ENCODE data around the gene ATF6B. TPM values are rescaled to one million over a fixed set of nuclear protein-coding genes. Genes with fewer than 3 reads are reported as not detected.

ATF6B gene
- total and polyA plus RNA-seq, 2 of the 8 experiments (the other 6 are each of a cell fraction or from before 2014, with no cell fraction given), result 38.1 to 42.2 TPM

DNA sequence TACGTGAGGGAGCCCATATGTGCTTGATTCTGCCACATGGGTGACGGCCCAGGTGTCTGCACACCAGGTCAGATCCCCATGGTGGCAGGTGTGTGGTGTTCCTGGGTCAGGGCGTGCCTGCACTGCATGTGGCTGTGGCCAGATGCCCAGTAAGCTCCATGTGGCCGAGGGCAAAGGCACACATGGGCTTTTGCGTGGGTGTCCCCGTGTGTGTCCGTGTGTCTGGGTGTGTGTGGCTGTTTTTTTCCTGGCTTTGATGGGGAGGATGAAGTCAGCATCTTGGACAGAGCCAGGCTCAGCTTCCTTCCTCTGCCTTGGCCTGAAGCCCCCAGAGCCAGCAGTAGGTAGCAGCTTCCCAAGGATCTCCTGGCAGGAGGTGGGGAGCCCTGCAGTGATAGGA is 17.4 kb downstream of the ATF6B start (continued):
- TF ChIP-seq, protein P1, sequence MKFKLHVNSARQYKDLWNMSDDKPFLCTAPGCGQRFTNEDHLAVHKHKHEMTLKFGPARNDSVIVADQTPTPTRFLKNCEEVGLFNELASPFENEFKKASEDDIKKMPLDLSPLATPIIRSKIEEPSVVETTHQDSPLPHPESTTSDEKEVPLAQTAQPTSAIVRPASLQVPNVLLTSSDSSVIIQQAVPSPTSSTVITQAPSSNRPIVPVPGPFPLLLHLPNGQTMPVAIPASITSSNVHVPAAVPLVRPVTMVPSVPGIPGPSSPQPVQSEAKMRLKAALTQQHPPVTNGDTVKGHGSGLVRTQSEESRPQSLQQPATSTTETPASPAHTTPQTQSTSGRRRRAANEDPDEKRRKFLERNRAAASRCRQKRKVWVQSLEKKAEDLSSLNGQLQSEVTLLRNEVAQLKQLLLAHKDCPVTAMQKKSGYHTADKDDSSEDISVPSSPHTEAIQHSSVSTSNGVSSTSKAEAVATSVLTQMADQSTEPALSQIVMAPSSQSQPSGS (IDR thresholded peaks at IDR 0.05; ENCODE audit: low read length), result no peak
- TF ChIP-seq TEAD4 (IDR thresholded peaks at IDR 0.05; ENCODE audit: low read depth, low read length), result no peak
- TF ChIP-seq SAP30 (IDR thresholded peaks at IDR 0.05; ENCODE audit: insufficient read depth, insufficient replicate concordance, low read length), result no peak
- no peak for TF ChIP-seq SIX5 (IDR thresholded peaks at IDR 0.05; ENCODE audit: low read depth, low read length)
- no peak for TF ChIP-seq HDAC2 (IDR thresholded peaks at IDR 0.05; ENCODE audit: borderline replicate concordance in 1 of 2, low read depth in 2 of 2, low read length in 2 of 2)
- TF ChIP-seq, protein P2, sequence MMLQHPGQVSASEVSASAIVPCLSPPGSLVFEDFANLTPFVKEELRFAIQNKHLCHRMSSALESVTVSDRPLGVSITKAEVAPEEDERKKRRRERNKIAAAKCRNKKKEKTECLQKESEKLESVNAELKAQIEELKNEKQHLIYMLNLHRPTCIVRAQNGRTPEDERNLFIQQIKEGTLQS (IDR thresholded peaks at IDR 0.05; ENCODE audit: insufficient read depth, low read depth, low read length), result no peak
- TF ChIP-seq RXRA (IDR thresholded peaks at IDR 0.05; ENCODE audit: insufficient read depth, low read depth, low read length), result no peak

Data from H1 (cell line).